HepG2 (cell line): ENCODE measurements around the gene ZNF181. TPM values are rescaled to one million over a fixed set of nuclear protein-coding genes. Genes with fewer than 3 reads are reported as not detected.

ENCODE experiments used
- ATAC-seq: fragments of 200-7000 bp; cut with Tn5 transposase; 3 replicates; pipeline ENCODE4 v1.9.1; 2020; ENCODE audit warnings: mild to moderate bottlenecking, moderate library complexity
- BruUV-seq: library from RNA; stranded (reverse); fragments of 400-500 nt; replicated peaks from 2 replicates; lab custom pipeline; 2021; lab: Mats Ljungman, UMichigan
- CTCF ChIA-PET: fragments of 300-600 bp; formaldehyde crosslinking; extraction: SDS; loops from one replicate; lab custom pipeline; 2021; ENCODE audit warnings: low total read pairs, inconsistent platforms, low intra/inter-chr PET ratio; lab: Yijun Ruan, JAX
- POLR2A ChIA-PET: fragments of 350-600 bp; sonication (Branson Sonifier 250); formaldehyde crosslinking; loops from one replicate; lab custom pipeline; 2020; ENCODE audit warnings: antibody characterized with exemption, inconsistent platforms; lab: Yijun Ruan, JAX
- DNase-seq: peaks from one replicate; pipeline ENCODE4 v3.0.0-alpha.2; 2015; ENCODE audit warnings: low spot score
- FAIRE-seq: peaks from 3 replicates; lab custom pipeline; 2011; peaks lifted over from hg19 to GRCh38; lab: Jason Lieb, UNC
- H2AFZ ChIP-seq: one replicate; pipeline ENCODE4 v1.6.1; 2011; ENCODE audit warnings: low read length, inconsistent platforms
- H3K27ac ChIP-seq: fragments of 300-600 bp; 3 replicates; pipeline ENCODE4 v1.8.0; 2011; ENCODE audit warnings: mixed run types, mild to moderate bottlenecking, mixed read lengths, low read length, inconsistent platforms; ENCODE audit not compliant: insufficient read depth; ENCODE audit errors: extremely low read length
- H3K27me3 ChIP-seq, 2 experiments: fragments of 200-600 bp in 1 of 2; 2 replicates in 1 of 2; 3 replicates in 1 of 2; pipeline versions ENCODE4 v1.6.0 to v1.8.0; 2011; ENCODE audit warnings: low read length in 2 of 2, mild to moderate bottlenecking in 2 of 2, moderate library complexity in 2 of 2, inconsistent platforms in 1 of 2; ENCODE audit not compliant: insufficient read depth in 2 of 2, control insufficient read depth in 1 of 2
- H3K36me3 ChIP-seq, 2 experiments: fragments of 200-600 bp in 1 of 2; replicated peaks in 1 of 2; 2 replicates in 1 of 2; 3 replicates in 1 of 2; pipeline versions ENCODE4 v1.5.1 to v1.8.0; 2011; ENCODE audit warnings: low read length in 2 of 2, inconsistent platforms in 1 of 2; ENCODE audit not compliant: insufficient read depth in 2 of 2, control insufficient read depth in 1 of 2
- H3K4me1 ChIP-seq: 2 replicates; pipeline ENCODE4 v1.5.1; 2012; ENCODE audit warnings: low read length, inconsistent platforms; ENCODE audit not compliant: insufficient read depth
- H3K4me2 ChIP-seq: 2 replicates; pipeline ENCODE4 v1.6.0; 2011; ENCODE audit warnings: low read depth, low read length, inconsistent platforms
- H3K4me3 ChIP-seq, 3 experiments: fragments of 200-600 bp in 1 of 3; sonication (generic), shearing (Covaris generic) in 1 of 3; replicated peaks in 1 of 3; 2 replicates each; pipeline ENCODE4 v1.5.1; 2011 to 2016; ENCODE audit warnings: low read length in 3 of 3, inconsistent platforms in 2 of 3, low read depth in 2 of 3, mild to moderate bottlenecking in 2 of 3, control low read depth in 1 of 3, mixed read lengths in 1 of 3; ENCODE audit not compliant: insufficient read depth in 1 of 3
- H3K79me2 ChIP-seq: one replicate; pipeline ENCODE4 v1.6.1; 2011; ENCODE audit warnings: low read length, inconsistent platforms; ENCODE audit not compliant: insufficient read depth
- H3K9ac ChIP-seq: 2 replicates; pipeline ENCODE4 v1.6.0; 2011; ENCODE audit warnings: mild to moderate bottlenecking, low read depth, low read length, inconsistent platforms; ENCODE audit not compliant: insufficient read depth
- H3K9me3 ChIP-seq: 2 replicates; pipeline ENCODE4 v1.5.1; 2012; ENCODE audit warnings: mild to moderate bottlenecking, low read length
- H4K20me1 ChIP-seq: 2 replicates; pipeline ENCODE4 v1.6.0; 2011; ENCODE audit warnings: inconsistent platforms, mild to moderate bottlenecking, low read length, moderate library complexity; ENCODE audit not compliant: insufficient read depth
- YY1 ChIP-seq: IDR thresholded peaks from 2 replicates; pipeline ENCODE4 v1.6.1; 2011; ENCODE audit warnings: low read length, low read depth, moderate library complexity, mild to moderate bottlenecking; ENCODE audit not compliant: insufficient read depth, insufficient replicate concordance
- ZBTB21 ChIP-seq: sonication (generic); formaldehyde crosslinking; IDR thresholded peaks from 2 replicates; pipeline ENCODE4 v1.4.0; 2020; ENCODE audit warnings: missing genetic modification reagents
- ZBTB33 ChIP-seq: sonication (generic); formaldehyde crosslinking; IDR thresholded peaks from 2 replicates; pipeline ENCODE4 v1.4.0; 2020; ENCODE audit warnings: missing genetic modification reagents
- ZNF710 ChIP-seq: sonication (generic); formaldehyde crosslinking; IDR thresholded peaks from 2 replicates; pipeline ENCODE4 v1.5.0; 2020; ENCODE audit warnings: mild to moderate bottlenecking, missing genetic modification reagents, borderline replicate concordance
- WGBS: methylation state at CpG from one replicate; pipeline ENCODE4 v1.1.6; 2017; ENCODE audit warnings: low lambda C conversion rate; 5-methylcytosine and 5-hydroxymethylcytosine counted together
- in situ Hi-C: cut with HindIII; loops from 2 replicates; pipeline ENCODE4 v1.10.0; 2017; ENCODE audit warnings: low pct_unique_long_range_greater_than_20kb; ENCODE audit not compliant: extremely low pct_ligation_motif_present
- intact Hi-C: fragments of 100-400 bp; cut with micrococcal nuclease; formaldehyde crosslinking; loops from one replicate; pipeline ENCODE4 v1.10.0; 2022; ENCODE audit not compliant: unreplicated experiment
- polyA plus RNA-seq, 8 experiments: library from polyadenylated mRNA; depleted of rRNA in 3 of 8; stranded (reverse) in 7 of 8; unstranded in 1 of 8; fragments of >200 nt; fragmentation: Illumina TruSeq in 4 of 8; extraction: Trizol in 4 of 8; gene quantifications; 2 replicates each; pipeline versions ENCODE4 v1.2.1 to v1.2.3, GENCODE V29; 2011 to 2016; ENCODE audit warnings: low read depth in 4 of 8, missing spikeins in 1 of 8, mixed read lengths in 1 of 8; ENCODE audit not compliant: insufficient read depth in 1 of 8
- total RNA-seq, 5 experiments: library from RNA; depleted of rRNA; stranded (reverse); fragments of >200 nt; fragmentation: Illumina TruSeq; extraction: Trizol; gene quantifications; 2 replicates each; pipeline ENCODE4 v1.2.3, GENCODE V29; 2016; ENCODE audit warnings: low read depth in 1 of 5

The ZNF181 gene
- total and polyA plus RNA-seq, 2 of the 13 experiments (the other 11 are each of a cell fraction or from before 2014, with no cell fraction given): 10.6 to 15.5 TPM

- H3K36me3 ChIP-seq: no peaks in the 10 kb centered on the region
- no peak overlapping the region for H3K4me3 ChIP-seq
- peaks cover 6% of the 10 kb centered on the region; the same call in 1 of the 2 replicates for H3K9me3 ChIP-seq
- H3K27me3 ChIP-seq: 0 out of 5 replicates have a peak, but pooled peaks cover 0 to 4% of the 10 kb centered on the region in 2 experiments
- no peak overlapping the region for H2AFZ ChIP-seq
- H3K27ac ChIP-seq: no peak overlapping the region
- DNase-seq (no peak), FAIRE-seq (no peak), ATAC-seq (no peak)
- H3K4me1 ChIP-seq: no peaks in the 10 kb centered on the region
- no peaks in the 10 kb centered on the region for H4K20me1 ChIP-seq
- H3K4me2 ChIP-seq: no peak overlapping the region
- intact Hi-C loops: no loop called here
- POLR2A ChIA-PET: no interaction called here
- in situ Hi-C loops: loop anchor here (10.0 kb wide), 1 partner anchor 107 kb away; no protein-coding TSS in a partner anchor
- no peaks in the 10 kb centered on the region for H3K79me2 ChIP-seq
- CTCF ChIA-PET: no interaction called here
- TF ChIP-seq ZBTB33 (CRISPR knock-in tag) (no peak), ZBTB21 (CRISPR knock-in tag) (no peak)
- no TSS peak for BruUV-seq
- no peak overlapping the region for H3K9ac ChIP-seq
- 0% methylated on average over 2 of the region's 2 CpGs for WGBS
These were observed 54.0 kb downstream of the ZNF181 start for GRCh38 chr19:34788074-34788473.

GRCh38 chr19:34793565-34793964, 59.5 kb downstream of the ZNF181 start:
- POLR2A ChIA-PET: no interaction called here

More at GRCh38 chr19:34793565-34793964, 59.5 kb downstream of the ZNF181 start:
- Histone ChIP-seq H3K4me1 (peaks cover 15% of the 10 kb centered on the region), H3K36me3 (no peaks in the 10 kb centered on the region), H3K79me2 (no peaks in the 10 kb centered on the region), H3K4me2 (peak overlapping the region; percentile 59), H3K9me3 (peaks cover 6% of the 10 kb centered on the region; the same call in 1 of the 2 replicates), H2AFZ (peak overlapping the region; percentile 81), H3K27ac (no peak overlapping the region), H3K4me3 (peak overlapping the region; percentile 23 to 43 (median 30); a peak in 4 of 6 replicates), H4K20me1 (no peaks in the 10 kb centered on the region), H3K27me3 (no peaks in the 10 kb centered on the region; a peak in 1 of 5 replicates), H3K9ac (peak overlapping the region; percentile 44; the same call in 1 of the 2 replicates)
- FAIRE-seq (no peak), ATAC-seq (peak; percentile 41; the same call in 2 of the 3 replicates), DNase-seq (no peak)
- intact Hi-C loops (no loop called here), in situ Hi-C loops (no loop called here)
- CTCF ChIA-PET: no interaction called here
- 24% methylated on average over 3 of the region's 3 CpGs for WGBS
- TF ChIP-seq YY1 (peak; percentile 31), ZNF710 (no peak)
- BruUV-seq: no TSS peak
